Fibroblast of mammary gland (primary cell): ENCODE measurements around the gene SMYD1.
"Not testable (repeated sequence)": the region's sequence is repeated elsewhere in the genome, so short reads cannot be mapped to it uniquely, and the experiment has no call there.

Experiments used
- DNase-seq: peaks from one replicate; pipeline ENCODE4 v3.0.0-alpha.2; 2010; ENCODE audit warnings: low read depth
- H3K4me3 ChIP-seq: 2 replicates; pipeline ENCODE4 v1.5.1; 2011; ENCODE audit warnings: low read depth, mild to moderate bottlenecking, low read length, moderate library complexity; ENCODE audit not compliant: control insufficient read depth
- CTCF ChIP-seq: conservative IDR thresholded peaks from 2 replicates; pipeline ENCODE4 v1.5.1; 2011; ENCODE audit warnings: low read depth, low read length, inconsistent platforms; ENCODE audit not compliant: control insufficient read depth, insufficient read depth

SMYD1 gene

DNA sequence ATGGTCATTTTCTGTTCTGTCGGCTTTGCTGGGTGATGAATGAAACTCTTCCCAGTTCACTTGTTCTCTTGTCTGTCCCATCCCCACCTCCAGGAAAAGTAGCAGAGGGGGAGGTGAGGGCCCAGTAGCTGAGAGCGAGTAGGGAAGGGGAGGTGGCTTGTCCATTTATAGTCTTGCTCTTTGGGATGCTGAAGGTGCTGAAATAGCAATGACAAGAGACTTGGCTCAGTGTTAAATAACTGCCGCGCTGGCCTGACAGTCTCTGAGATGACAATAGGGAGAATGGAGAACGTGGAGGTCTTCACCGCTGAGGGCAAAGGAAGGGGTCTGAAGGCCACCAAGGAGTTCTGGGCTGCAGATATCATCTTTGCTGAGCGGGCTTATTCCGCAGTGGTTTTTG, at the start of gene SMYD1:
SMYD1 (plus strand) TSS at position 228 of the 400 bp plus-strand sequence; CDS start at position 268, 40 bp downstream.
- TF ChIP-seq CTCF = no peak
- DNase-seq = no peak
- no peak within 1 kb of the TSS for H3K4me3 ChIP-seq

- not testable (repeated sequence) for H3K4me3 ChIP-seq, DNase-seq
These were observed 49.4 kb upstream of the SMYD1 start for GRCh38 chr2:88018077-88018805.

DNA sequence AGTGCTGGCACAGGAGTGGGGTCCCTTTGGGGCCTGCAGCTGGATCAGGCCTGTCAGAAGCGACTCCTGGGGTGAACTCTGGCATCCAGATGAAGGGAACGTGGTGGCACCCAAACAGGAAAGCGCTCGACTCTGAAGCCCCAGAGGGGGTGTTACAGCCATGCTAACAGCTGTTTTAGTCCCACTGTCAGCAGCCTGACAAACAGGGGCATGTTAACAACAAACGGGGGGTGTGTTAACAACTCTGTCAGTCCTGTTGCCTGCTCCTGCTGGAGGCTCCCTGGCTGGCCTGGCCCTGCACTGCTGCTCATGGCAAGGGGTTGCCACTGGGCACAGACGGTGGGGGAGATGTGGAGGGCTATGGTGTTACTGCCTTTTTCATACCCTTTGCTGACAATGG, 48.7 kb upstream of the SMYD1 start:
- TF ChIP-seq CTCF = no peak
- no peak overlapping the region for H3K4me3 ChIP-seq
- DNase-seq = no peak

DNA sequence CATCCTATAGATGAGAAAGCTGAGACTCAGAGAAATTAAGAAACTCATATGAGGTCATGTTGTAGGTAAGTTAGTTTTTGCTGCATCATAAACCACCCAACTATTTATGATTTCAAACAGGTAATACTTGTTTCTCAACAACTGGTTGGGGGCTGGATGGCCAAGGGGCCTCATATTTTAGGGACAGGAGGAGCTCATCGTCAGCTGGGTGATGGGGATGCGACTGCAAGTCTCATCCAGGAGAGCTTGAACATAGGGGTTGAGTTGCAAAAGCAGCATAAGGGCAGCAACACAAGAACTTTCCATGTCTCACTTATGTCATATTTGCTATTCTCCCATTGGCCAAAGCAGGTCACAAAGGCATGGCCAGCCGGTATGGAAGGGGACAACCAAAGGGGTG, 47.6 kb upstream of the SMYD1 start:
- no peak for DNase-seq
- no peak for TF ChIP-seq CTCF

GRCh38 chr2:88022669-88022921, 45.0 kb upstream of the SMYD1 start:
- DNase-seq = no peak
- no peak overlapping the region for H3K4me3 ChIP-seq
- TF ChIP-seq CTCF = no peak

More for the DNA sequence above, 47.6 kb upstream of the SMYD1 start:
- no peak overlapping the region for H3K4me3 ChIP-seq

DNA sequence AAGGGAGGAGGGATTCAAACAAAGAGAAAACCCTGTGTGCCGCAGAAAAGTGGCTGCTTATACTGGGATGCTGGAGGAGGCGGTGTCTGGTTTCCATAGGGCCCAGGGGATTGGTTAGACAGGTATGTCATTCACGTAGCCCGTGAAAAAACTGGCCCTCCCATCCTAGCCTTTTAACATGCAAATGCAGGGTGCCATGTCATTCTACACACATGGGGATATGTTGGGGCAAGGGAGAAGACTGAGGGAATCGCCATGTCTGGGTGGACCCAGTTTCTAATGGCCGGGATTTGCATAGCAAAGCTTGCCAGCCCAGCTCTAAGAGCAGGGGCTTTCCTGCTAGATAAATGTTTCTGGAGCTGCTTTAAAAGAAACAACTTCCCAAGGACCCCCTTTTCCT, 43.1 kb upstream of the SMYD1 start:
- no peak for TF ChIP-seq CTCF
- no peak overlapping the region for H3K4me3 ChIP-seq
- DNase-seq = no peak

- no peak for TF ChIP-seq CTCF
These were observed 39.8 kb upstream of the SMYD1 start for GRCh38 chr2:88027697-88028389.

More at GRCh38 chr2:88027697-88028389, 39.8 kb upstream of the SMYD1 start:
- no peak for DNase-seq
- no peak overlapping the region for H3K4me3 ChIP-seq
